ENCODE data around the gene JMY. TPM values are rescaled to one million over a fixed set of nuclear protein-coding genes. Genes with fewer than 3 reads are reported as not detected.
"Not testable (repeated sequence)": the region's sequence is repeated elsewhere in the genome, so short reads cannot be mapped to it uniquely, and the experiment has no call there.

Gene JMY
- total RNA-seq, 8 experiments from 2014 or later: 8.8 to 30.6 (median 14.4) TPM

DNA sequence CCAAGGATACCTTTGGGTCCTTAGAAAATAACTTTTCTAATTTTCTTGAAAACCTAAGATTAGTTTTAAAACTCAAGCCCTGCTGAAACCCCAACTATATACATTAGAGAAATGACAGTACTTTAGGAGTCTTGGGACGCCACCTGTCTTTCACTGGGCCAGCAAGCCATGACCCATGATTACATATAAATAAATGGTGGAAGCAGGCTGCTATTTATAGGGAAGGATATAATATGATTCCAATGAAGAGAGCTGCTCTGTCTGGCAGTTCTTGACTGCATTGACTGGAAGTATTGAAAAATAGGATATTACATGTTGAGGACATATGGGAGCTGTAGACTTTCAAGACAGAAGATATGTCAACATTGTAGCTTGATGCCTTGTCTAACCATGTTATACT lies 7.3 kb downstream of the JMY start:
- 100% methylated on average over 1 of the region's 1 CpG; no CpG with 5 or more reads in 4 of the 10 experiments for WGBS, 10 experiments
- no peak overlapping the region for H3K27ac ChIP-seq
- in situ Hi-C loops (cut with MboI; ENCODE audit: low pct_unique_long_range_greater_than_20kb in 2 of 9, low sequenced_read_pairs in 9 of 9, unreplicated experiment in 9 of 9): no loop called here
- no peak overlapping the region for H3K4me3 ChIP-seq
- no peak for ATAC-seq (replicated peaks in 6 of 8)
- peaks cover 10 to 22% of the 10 kb centered on the region in 2 donors for H3K4me1 ChIP-seq (replicated peaks in 1 of 2)

- WGBS, 10 experiments: 20 to 100% (median 78%) methylated on average over 1 to 7 of the region's 8 CpGs; no CpG with 5 or more reads in 3 of the 10 experiments
- ATAC-seq (replicated peaks in 6 of 8): peak in 5 of 8 experiments; percentile 49 to 60 (median 53)
- H3K4me1 ChIP-seq (replicated peaks in 1 of 2); H3K27ac ChIP-seq; H3K4me3 ChIP-seq; in situ Hi-C loops (cut with MboI; ENCODE audit: low pct_unique_long_range_greater_than_20kb in 2 of 9, low sequenced_read_pairs in 9 of 9, unreplicated experiment in 9 of 9): not testable (repeated sequence)
These were observed 18.1 kb downstream of the JMY start for GRCh38 chr5:79254067-79254466.

DNA sequence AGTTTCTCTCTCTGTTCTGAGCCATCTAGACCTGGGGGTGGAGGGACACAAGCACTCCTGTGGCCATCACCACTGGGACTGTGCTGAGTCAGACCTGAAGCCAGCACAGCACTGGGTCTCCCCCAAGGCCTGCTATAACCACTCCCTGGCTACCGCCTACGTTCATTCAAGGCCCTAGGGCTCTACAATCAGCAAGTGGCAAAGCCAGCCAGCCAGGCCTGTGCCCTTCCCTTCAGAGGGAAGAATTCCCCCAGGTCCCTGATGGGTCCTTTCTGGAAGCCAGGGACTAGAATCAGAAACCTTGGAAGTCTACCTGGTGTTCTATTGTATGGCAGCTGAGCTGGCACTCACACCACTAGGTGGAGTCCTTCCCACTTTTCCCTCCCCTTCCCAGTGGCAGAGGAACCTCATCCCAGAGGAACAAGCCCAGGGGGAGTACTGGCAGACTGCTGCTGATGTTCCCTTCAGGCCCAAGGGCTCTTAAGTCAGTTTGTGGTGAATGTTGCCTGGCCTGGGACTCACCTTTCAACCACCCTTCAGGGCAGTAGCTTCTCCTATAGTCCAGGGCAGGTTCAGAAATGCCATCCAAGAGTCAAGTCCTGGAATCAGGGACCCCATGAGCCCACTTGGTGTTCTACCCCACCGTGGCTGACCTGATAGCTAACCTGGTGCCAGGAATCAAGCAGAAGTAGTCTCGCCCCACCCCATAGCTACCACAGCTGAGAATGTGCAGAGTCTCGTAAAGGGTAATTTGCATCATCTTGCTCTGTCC lies 20.0 kb downstream of the JMY start:
- WGBS, 10 experiments: 40 to 100% (median 91%) methylated on average over 1 to 2 of the region's 5 CpGs; no CpG with 5 or more reads in 4 of the 10 experiments
- Histone ChIP-seq H3K4me3 (no peak overlapping the region), H3K4me1 (replicated peaks in 1 of 2) (peaks cover 4% of the 10 kb centered on the region in 2 donors), H3K27ac (no peak overlapping the region)
- peak in 4 of 8 experiments; percentile 32 to 82 (median 77) for ATAC-seq (replicated peaks in 6 of 8)
- in situ Hi-C loops (cut with MboI; ENCODE audit: low pct_unique_long_range_greater_than_20kb in 2 of 9, low sequenced_read_pairs in 9 of 9, unreplicated experiment in 9 of 9): no loop called here

DNA sequence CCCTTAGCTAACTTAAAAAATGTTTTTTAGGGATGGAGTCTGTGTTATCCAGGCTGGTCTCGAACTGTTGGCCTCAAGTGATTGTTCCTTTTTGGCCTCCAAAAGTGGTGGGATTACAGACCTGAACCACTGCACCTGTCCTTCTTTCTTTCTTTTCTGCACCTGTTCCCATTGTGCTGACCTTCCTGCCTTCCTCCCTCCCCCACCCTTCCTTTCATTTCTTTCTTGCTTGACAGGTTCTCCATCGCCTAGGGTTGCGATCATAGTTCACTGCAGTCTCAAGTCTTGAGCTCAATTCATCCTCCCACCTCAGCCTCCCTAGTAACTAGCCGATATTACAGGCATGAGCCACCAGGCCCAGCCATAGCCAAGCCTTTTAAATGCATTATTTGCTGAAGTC lies 20.6 kb downstream of the JMY start:
- in situ Hi-C loops (cut with MboI; ENCODE audit: low pct_unique_long_range_greater_than_20kb in 2 of 9, low sequenced_read_pairs in 9 of 9, unreplicated experiment in 9 of 9): no loop called here
- WGBS, 10 experiments: 65 to 100% (median 94%) methylated on average over 1 to 4 of the region's 4 CpGs
- no peak for ATAC-seq (replicated peaks in 6 of 8)

GRCh38 chr5:79257314-79257713 lies 21.4 kb downstream of the JMY start:
- WGBS, 10 experiments: 70 to 100% (median 97%) methylated on average over 1 to 6 of the region's 6 CpGs; no CpG with 5 or more reads in 2 of the 10 experiments
- no peak for ATAC-seq (replicated peaks in 6 of 8)
- Histone ChIP-seq H3K4me3 (no peak overlapping the region), H3K4me1 (replicated peaks in 1 of 2) (peaks cover 4% of the 10 kb centered on the region in 2 donors), H3K27ac (no peak overlapping the region)
- in situ Hi-C loops (cut with MboI; ENCODE audit: low pct_unique_long_range_greater_than_20kb in 2 of 9, low sequenced_read_pairs in 9 of 9, unreplicated experiment in 9 of 9): no loop called here

More for the DNA sequence above, 20.6 kb downstream of the JMY start:
- Histone ChIP-seq H3K4me3 (no peak overlapping the region), H3K27ac (no peak overlapping the region), H3K4me1 (replicated peaks in 1 of 2) (peaks cover 4% of the 10 kb centered on the region in 2 donors)

DNA sequence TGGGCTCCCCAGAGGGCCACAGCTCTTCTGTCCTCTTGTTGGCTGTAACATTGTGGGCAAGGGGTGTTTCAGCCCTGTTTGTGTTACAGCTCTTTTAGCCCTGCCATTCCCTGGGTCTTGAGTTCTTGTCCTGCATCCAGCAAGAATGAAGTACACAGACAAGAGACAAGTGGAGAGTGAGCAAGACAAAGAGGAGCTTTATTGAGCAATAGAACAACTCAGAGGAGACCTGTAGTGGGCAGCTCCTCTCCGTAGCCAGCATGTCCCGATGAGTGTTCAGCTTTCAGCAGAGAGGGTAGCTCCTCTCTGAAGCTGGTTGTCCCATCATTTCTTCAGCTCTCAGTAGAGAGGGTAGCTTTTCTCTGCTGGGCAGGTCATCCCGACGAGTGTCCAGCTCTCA lies 22.9 kb downstream of the JMY start:
- WGBS, 10 experiments: 85 to 100% (median 100%) methylated on average over 1 to 2 of the region's 4 CpGs; no CpG with 5 or more reads in 6 of the 10 experiments
- H3K4me3 ChIP-seq: no peak overlapping the region
- H3K4me1 ChIP-seq (replicated peaks in 1 of 2): peaks cover 4% of the 10 kb centered on the region in 2 donors
- in situ Hi-C loops (cut with MboI; ENCODE audit: low pct_unique_long_range_greater_than_20kb in 2 of 9, low sequenced_read_pairs in 9 of 9, unreplicated experiment in 9 of 9): no loop called here
- no peak overlapping the region for H3K27ac ChIP-seq
- no peak for ATAC-seq (replicated peaks in 6 of 8)

DNA sequence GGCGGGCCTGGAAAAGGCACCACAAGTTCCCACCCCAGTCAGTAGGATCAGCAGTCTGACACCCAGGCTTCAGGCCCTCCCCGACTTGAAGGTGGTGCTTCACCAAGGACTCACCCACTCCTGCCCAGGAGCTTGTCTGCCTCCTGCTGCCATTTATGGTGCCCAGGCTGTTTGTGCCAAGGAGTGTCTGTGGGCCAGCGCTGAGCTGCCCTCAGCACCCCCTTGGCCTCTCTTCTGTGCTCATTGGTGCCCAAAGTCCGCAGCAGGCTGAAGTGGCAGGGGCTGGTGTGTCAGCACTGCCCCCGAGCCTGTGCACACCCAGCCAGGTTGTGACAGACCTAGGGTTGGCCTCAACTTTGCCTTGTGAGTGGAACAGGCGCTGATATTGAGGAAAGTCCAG lies 23.5 kb downstream of the JMY start:
- in situ Hi-C loops (cut with MboI; ENCODE audit: low pct_unique_long_range_greater_than_20kb in 2 of 9, low sequenced_read_pairs in 9 of 9, unreplicated experiment in 9 of 9): no loop called here
- ATAC-seq (replicated peaks in 6 of 8): peak in 2 of 8 experiments; percentile 11 to 33
- H3K27ac ChIP-seq: no peak overlapping the region
- 40 to 100% (median 93%) methylated on average over 1 to 5 of the region's 6 CpGs; no CpG with 5 or more reads in 5 of the 10 experiments for WGBS, 10 experiments
- H3K4me3 ChIP-seq: no peak overlapping the region
- H3K4me1 ChIP-seq (replicated peaks in 1 of 2): peaks cover 1 to 3% of the 10 kb centered on the region in 2 donors

- in situ Hi-C loops (cut with MboI; ENCODE audit: low pct_unique_long_range_greater_than_20kb in 2 of 9, low sequenced_read_pairs in 9 of 9, unreplicated experiment in 9 of 9): no loop called here
- Histone ChIP-seq H3K4me3 (no peak overlapping the region), H3K27ac (no peak overlapping the region), H3K4me1 (replicated peaks in 1 of 2) (no peaks in the 10 kb centered on the region)
- ATAC-seq (replicated peaks in 6 of 8): peak in 1 of 8 experiments; percentile 14
- WGBS, 10 experiments: 93 to 100% methylated on average over 1 to 3 of the region's 6 CpGs; no CpG with 5 or more reads in 8 of the 10 experiments
These were observed 23.9 kb downstream of the JMY start for GRCh38 chr5:79259810-79260209.

DNA sequence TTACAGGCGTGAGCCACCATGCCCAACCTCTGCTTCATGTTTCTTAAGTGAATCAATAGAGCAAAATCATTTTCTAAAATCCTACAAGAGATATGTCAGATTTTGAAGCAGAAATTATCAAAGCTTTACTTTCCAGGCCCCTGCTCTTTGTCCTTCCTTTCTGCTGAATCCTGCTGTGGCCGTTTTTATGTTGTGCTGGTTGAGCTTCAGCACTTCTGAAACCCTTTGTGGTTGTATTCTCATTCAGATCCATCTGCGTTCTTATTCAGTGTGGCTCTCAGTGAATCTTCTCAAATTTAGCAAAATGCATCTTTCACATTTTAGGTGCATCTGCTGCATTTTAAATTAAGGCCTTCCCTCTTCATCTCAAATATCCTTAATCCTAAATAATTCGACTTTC lies 26.0 kb downstream of the JMY start:
- Histone ChIP-seq H3K27ac (no peak overlapping the region), H3K4me1 (replicated peaks in 1 of 2) (no peaks in the 10 kb centered on the region), H3K4me3 (no peak overlapping the region)
- ATAC-seq (replicated peaks in 6 of 8): no peak
- in situ Hi-C loops (cut with MboI; ENCODE audit: low pct_unique_long_range_greater_than_20kb in 2 of 9, low sequenced_read_pairs in 9 of 9, unreplicated experiment in 9 of 9): no loop called here
- WGBS, 10 experiments: 20 to 83% (median 55%) methylated on average over 2 to 4 of the region's 4 CpGs

- in situ Hi-C loops (cut with MboI; ENCODE audit: low pct_unique_long_range_greater_than_20kb in 2 of 9, low sequenced_read_pairs in 9 of 9, unreplicated experiment in 9 of 9): no loop called here
- 61 to 100% (median 82%) methylated on average over 2 to 7 of the region's 7 CpGs; no CpG with 5 or more reads in 3 of the 10 experiments for WGBS, 10 experiments
These were observed 27.4 kb downstream of the JMY start for GRCh38 chr5:79263290-79263689.

GRCh38 chr5:79267180-79267579 lies 31.2 kb downstream of the JMY start:
- ATAC-seq (replicated peaks in 6 of 8): no peak
- Histone ChIP-seq H3K27ac (no peak overlapping the region), H3K4me3 (no peak overlapping the region), H3K4me1 (replicated peaks in 1 of 2) (no peaks in the 10 kb centered on the region)
- in situ Hi-C loops (cut with MboI; ENCODE audit: low pct_unique_long_range_greater_than_20kb in 2 of 9, low sequenced_read_pairs in 9 of 9, unreplicated experiment in 9 of 9): no loop called here

More at GRCh38 chr5:79263290-79263689, 27.4 kb downstream of the JMY start:
- Histone ChIP-seq H3K4me1 (replicated peaks in 1 of 2) (no peaks in the 10 kb centered on the region), H3K27ac (no peak overlapping the region), H3K4me3 (no peak overlapping the region)
- no peak for ATAC-seq (replicated peaks in 6 of 8)

- Histone ChIP-seq H3K4me3 (no peak overlapping the region), H3K27ac (no peak overlapping the region), H3K4me1 (replicated peaks in 1 of 2) (no peaks in the 10 kb centered on the region)
- ATAC-seq (replicated peaks in 6 of 8): peak in 4 of 8 experiments; percentile 35 to 50 (median 44)
- in situ Hi-C loops (cut with MboI; ENCODE audit: low pct_unique_long_range_greater_than_20kb in 2 of 9, low sequenced_read_pairs in 9 of 9, unreplicated experiment in 9 of 9): no loop called here
- 58 to 100% (median 100%) methylated on average over 1 to 3 of the region's 3 CpGs; no CpG with 5 or more reads in 1 of the 10 experiments for WGBS, 10 experiments
These were observed 33.8 kb downstream of the JMY start for GRCh38 chr5:79269733-79270166.

DNA sequence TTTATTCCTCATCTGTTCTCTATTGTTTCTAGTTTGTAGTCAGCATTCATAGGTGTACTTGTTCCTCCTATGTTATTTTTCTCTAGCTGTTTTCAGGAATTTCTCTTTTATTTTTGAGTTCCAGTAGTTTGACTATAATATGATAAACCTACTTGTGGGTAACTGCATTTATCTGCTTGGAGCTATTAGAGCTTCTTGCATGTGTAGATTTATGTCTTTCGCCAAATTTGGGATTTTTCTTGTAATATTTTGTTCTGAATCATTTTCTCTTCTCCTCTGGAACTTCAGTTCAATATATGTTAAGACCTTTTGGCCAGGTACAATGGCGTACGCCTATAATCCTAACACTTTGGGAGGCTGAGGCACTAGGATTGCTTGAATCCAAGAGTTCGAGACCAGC lies 37.4 kb downstream of the JMY start:
- no peak for ATAC-seq (replicated peaks in 6 of 8)
- H3K4me3 ChIP-seq: no peak overlapping the region
- WGBS, 10 experiments: 80 to 100% (median 100%) methylated on average over 1 to 4 of the region's 4 CpGs; no CpG with 5 or more reads in 1 of the 10 experiments
- H3K4me1 ChIP-seq (replicated peaks in 1 of 2): no peaks in the 10 kb centered on the region
- in situ Hi-C loops (cut with MboI; ENCODE audit: low pct_unique_long_range_greater_than_20kb in 2 of 9, low sequenced_read_pairs in 9 of 9, unreplicated experiment in 9 of 9): no loop called here
- no peak overlapping the region for H3K27ac ChIP-seq

Data from motor neuron (in vitro differentiated cells).